NT2/D1 (cell line): ENCODE results near the gene ELOVL6.
"Not testable (repeated sequence)": the region's sequence is repeated elsewhere in the genome, so short reads cannot be mapped to it uniquely, and the experiment has no call there.

Source experiments
- DNase-seq: peaks from one replicate; pipeline ENCODE4 v3.0.0-alpha.2; 2011; ENCODE audit warnings: low read depth, low spot score
- H3K27me3 ChIP-seq: 2 replicates; pipeline ENCODE4 v1.6.0; 2011; ENCODE audit warnings: mild to moderate bottlenecking; ENCODE audit not compliant: insufficient read length, insufficient read depth
- H3K36me3 ChIP-seq: 2 replicates; pipeline ENCODE4 v1.6.1; 2011; ENCODE audit warnings: mild to moderate bottlenecking, low read length, mixed read lengths; ENCODE audit not compliant: insufficient read depth, insufficient read length
- H3K4me1 ChIP-seq: 2 replicates; pipeline ENCODE4 v1.5.1; 2011; ENCODE audit not compliant: insufficient read depth, insufficient read length
- H3K4me3 ChIP-seq: 2 replicates; pipeline ENCODE4 v1.5.1; 2011; ENCODE audit warnings: low read depth; ENCODE audit not compliant: insufficient read length
- H3K9ac ChIP-seq: 2 replicates; pipeline ENCODE4 v1.6.0; 2011; ENCODE audit warnings: low read depth; ENCODE audit not compliant: insufficient read length
- H3K9me3 ChIP-seq: 2 replicates; pipeline ENCODE4 v1.5.1; 2011; ENCODE audit warnings: mild to moderate bottlenecking, low read length; ENCODE audit not compliant: insufficient read depth
- SUZ12 ChIP-seq: IDR thresholded peaks from 2 replicates; pipeline ENCODE4 v1.6.1; 2011; ENCODE audit not compliant: insufficient read length, insufficient read depth; ENCODE audit errors: extremely low read depth
- YY1 ChIP-seq: IDR thresholded peaks from 2 replicates; pipeline ENCODE4 v1.6.1; 2011; ENCODE audit not compliant: insufficient read length, insufficient read depth
- ZNF274 ChIP-seq: IDR thresholded peaks from 2 replicates; pipeline ENCODE4 v1.6.1; 2011; ENCODE audit warnings: mild to moderate bottlenecking, low read depth, low read length

The ELOVL6 gene

DNA sequence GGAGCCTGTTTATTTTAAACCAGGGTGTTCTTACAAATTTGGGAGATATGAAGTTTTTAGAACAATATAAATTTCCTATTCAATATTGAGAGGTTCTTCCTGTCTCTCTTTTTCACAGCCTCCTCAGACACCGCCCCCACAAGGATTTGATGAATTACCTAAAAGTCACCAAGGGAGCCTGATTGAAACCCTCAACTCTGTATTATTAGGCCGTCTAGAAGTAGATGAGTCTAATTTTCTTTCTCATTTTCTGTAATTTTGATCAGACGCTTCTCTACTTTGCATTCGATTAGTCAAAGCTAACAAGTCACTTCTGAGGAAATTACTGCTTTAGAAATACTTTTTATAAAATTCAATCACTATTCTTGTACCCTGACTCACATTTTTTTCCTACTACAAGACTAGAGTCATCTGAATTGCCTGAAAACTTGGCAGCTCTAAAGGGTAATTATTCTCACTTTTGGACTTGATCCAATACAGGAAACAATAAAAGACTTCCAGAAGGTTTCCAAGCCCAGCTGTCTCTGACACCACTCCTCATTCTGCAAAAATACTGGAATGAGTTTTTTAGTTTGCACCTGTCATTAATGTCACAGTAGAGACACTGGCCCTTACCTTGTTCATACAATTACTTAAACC, 111.2 kb downstream of the ELOVL6 start:
- no peak for DNase-seq

GRCh38 chr4:110085131-110085530, 113.3 kb downstream of the ELOVL6 start:
- no peak for DNase-seq
- H3K4me1 ChIP-seq, result peaks cover 3% of the 10 kb centered on the region

More for the DNA sequence above, 111.2 kb downstream of the ELOVL6 start:
- Histone ChIP-seq H3K9ac (no peak overlapping the region), H3K9me3 (no peaks in the 10 kb centered on the region), H3K4me1 (peaks cover 3% of the 10 kb centered on the region), H3K36me3 (no peaks in the 10 kb centered on the region), H3K4me3 (no peak overlapping the region), H3K27me3 (no peaks in the 10 kb centered on the region)
- TF ChIP-seq ZNF274, result no peak
- TF ChIP-seq SUZ12, result no peak
- no peak for TF ChIP-seq YY1

DNA sequence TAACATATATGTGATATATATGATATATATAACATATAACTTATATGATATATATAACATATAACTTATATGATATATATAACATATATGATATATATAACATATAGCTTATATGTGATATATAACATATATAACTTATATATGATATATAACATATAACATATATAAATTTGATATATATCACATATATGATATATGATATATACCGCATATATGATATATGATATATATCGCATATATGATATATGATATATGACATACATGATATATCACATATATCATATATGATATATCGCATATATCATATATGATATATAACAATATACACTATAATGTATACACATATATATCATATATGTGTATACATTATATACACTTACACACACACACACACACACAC, 114.3 kb downstream of the ELOVL6 start:
- H3K27me3 ChIP-seq, result no peaks in the 10 kb centered on the region
- H3K9ac ChIP-seq, result no peak overlapping the region
- H3K9me3 ChIP-seq, result no peaks in the 10 kb centered on the region
- no peak overlapping the region for H3K4me3 ChIP-seq
- no peak for DNase-seq
- no peaks in the 10 kb centered on the region for H3K36me3 ChIP-seq
- no peaks in the 10 kb centered on the region for H3K4me1 ChIP-seq
- TF ChIP-seq SUZ12 (no peak), YY1 (no peak), ZNF274 (no peak)

More at GRCh38 chr4:110085131-110085530, 113.3 kb downstream of the ELOVL6 start:
- TF ChIP-seq ZNF274, result no peak
- TF ChIP-seq YY1, result no peak
- TF ChIP-seq SUZ12, result no peak
- Histone ChIP-seq H3K27me3 (no peaks in the 10 kb centered on the region), H3K9ac (no peak overlapping the region), H3K36me3 (no peaks in the 10 kb centered on the region), H3K9me3 (no peaks in the 10 kb centered on the region), H3K4me3 (no peak overlapping the region)

GRCh38 chr4:110078148-110078547, 120.3 kb downstream of the ELOVL6 start:
- not testable (repeated sequence) for DNase-seq, H3K27me3 ChIP-seq, H3K9ac ChIP-seq, H3K4me3 ChIP-seq, H3K36me3 ChIP-seq, H3K9me3 ChIP-seq, H3K4me1 ChIP-seq

DNA sequence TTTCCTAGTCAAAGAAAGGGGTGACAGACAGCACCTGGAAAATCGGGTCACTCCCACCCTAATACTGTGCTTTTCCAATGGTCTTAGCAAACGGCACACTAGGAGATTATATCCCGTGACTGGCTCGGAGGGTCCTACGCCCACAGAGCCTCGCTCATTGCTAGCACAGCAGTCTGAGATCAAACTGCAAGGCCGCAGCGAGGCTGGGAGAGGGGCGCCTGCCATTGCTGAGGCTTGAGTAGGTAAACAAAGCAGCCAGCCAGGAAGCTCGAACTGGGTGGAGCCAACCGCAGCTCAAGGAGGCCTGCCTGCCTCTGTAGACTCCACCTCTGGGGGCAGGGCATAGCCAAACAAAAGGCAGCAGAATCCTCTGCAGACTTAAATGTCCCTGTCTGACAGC, 121.6 kb downstream of the ELOVL6 start:
- H3K36me3 ChIP-seq, H3K9ac ChIP-seq, H3K4me3 ChIP-seq, H3K27me3 ChIP-seq, H3K9me3 ChIP-seq, H3K4me1 ChIP-seq, DNase-seq: not testable (repeated sequence)

DNA sequence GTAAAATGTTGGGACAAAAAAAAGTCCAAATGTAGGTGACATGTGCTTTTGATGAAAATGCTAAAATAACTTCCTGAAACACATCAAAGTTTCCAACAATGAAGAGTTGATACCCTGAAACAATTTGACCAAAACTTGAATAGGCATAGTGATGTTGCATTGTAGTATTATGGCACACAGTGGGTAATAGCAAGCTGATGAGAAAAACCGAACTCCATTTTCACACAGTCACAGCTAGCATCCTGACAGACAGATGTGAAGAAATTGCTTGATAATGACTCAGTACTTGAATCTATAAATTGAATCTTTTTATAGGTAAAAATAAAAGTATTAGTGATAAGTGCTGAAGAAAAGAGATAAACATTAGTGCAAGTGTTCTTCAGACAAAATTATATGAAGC, 122.5 kb downstream of the ELOVL6 start:
- no peaks in the 10 kb centered on the region for H3K27me3 ChIP-seq
- no peaks in the 10 kb centered on the region for H3K36me3 ChIP-seq
- no peaks in the 10 kb centered on the region for H3K4me1 ChIP-seq
- TF ChIP-seq SUZ12, result no peak
- no peak for TF ChIP-seq ZNF274
- TF ChIP-seq YY1, result no peak
- H3K4me3 ChIP-seq, result no peak overlapping the region
- no peak for DNase-seq
- no peak overlapping the region for H3K9ac ChIP-seq
- no peaks in the 10 kb centered on the region for H3K9me3 ChIP-seq

- Histone ChIP-seq H3K36me3 (no peaks in the 10 kb centered on the region), H3K27me3 (no peaks in the 10 kb centered on the region), H3K9me3 (no peaks in the 10 kb centered on the region), H3K4me3 (no peak overlapping the region), H3K4me1 (no peaks in the 10 kb centered on the region), H3K9ac (no peak overlapping the region)
- no peak for DNase-seq
- no peak for TF ChIP-seq SUZ12
- TF ChIP-seq ZNF274, result no peak
- no peak for TF ChIP-seq YY1
Observed at GRCh38 chr4:110075083-110075738, 123.2 kb downstream of the ELOVL6 start.

GRCh38 chr4:110074570-110074969, 123.8 kb downstream of the ELOVL6 start:
- no peaks in the 10 kb centered on the region for H3K4me1 ChIP-seq
- H3K9ac ChIP-seq, result no peak overlapping the region
- no peak overlapping the region for H3K4me3 ChIP-seq
- no peaks in the 10 kb centered on the region for H3K9me3 ChIP-seq
- DNase-seq, result no peak
- TF ChIP-seq YY1 (no peak), ZNF274 (no peak), SUZ12 (no peak)
- H3K27me3 ChIP-seq, result no peaks in the 10 kb centered on the region
- H3K36me3 ChIP-seq, result no peaks in the 10 kb centered on the region
